HCT116 (cell line): Measurements from ENCODE around the gene KIAA1549. TPM values are rescaled to one million over a fixed set of nuclear protein-coding genes. Genes with fewer than 3 reads are reported as not detected.

ENCODE experiments used
- ATAC-seq: fragments of 200-7000 bp; cut with Tn5 transposase; 2 replicates; pipeline ENCODE4 v1.9.1; 2020; ENCODE audit warnings: mild to moderate bottlenecking, moderate library complexity
- BruUV-seq: library from RNA; stranded (reverse); fragments of 400-500 nt; replicated peaks from 2 replicates; lab custom pipeline; 2021; lab: Mats Ljungman, UMichigan
- CTCF ChIA-PET: fragments of 300-600 bp; sonication (Branson Sonifier 250); formaldehyde crosslinking; loops from one replicate; lab custom pipeline; 2021; ENCODE audit warnings: antibody characterized with exemption; lab: Charles Lee
- POLR2A ChIA-PET: fragments of 300-600, 350-600 bp; sonication (Branson Sonifier 250); formaldehyde crosslinking; loops from one replicate; lab custom pipeline; 2021; ENCODE audit warnings: antibody characterized with exemption; lab: Charles Lee
- RAD21 ChIA-PET, 2 experiments: fragments of 300-600 bp; sonication (Branson Sonifier 250); formaldehyde crosslinking; loops; one replicate each; lab custom pipeline; 2023; ENCODE audit warnings: low total read pairs in 2 of 2; ENCODE audit not compliant: uncharacterized antibody in 2 of 2, unreplicated experiment in 2 of 2, low non-redundant PET in 1 of 2; lab: Charles Lee
- DNase-seq: peaks from one replicate; pipeline ENCODE4 v3.0.0-alpha.2; 2010; ENCODE audit warnings: low read depth, low spot score
- H2AFZ ChIP-seq: fragments of 200-600 bp; shearing (Covaris generic), sonication (generic); 2 replicates; pipeline ENCODE4 v1.6.1; 2017; ENCODE audit warnings: low read depth, mixed run types, mixed read lengths, antibody characterized with exemption, low read length; ENCODE audit not compliant: poor library complexity, severe bottlenecking
- H3K27ac ChIP-seq: 2 replicates; pipeline ENCODE4 v1.5.1; 2012; ENCODE audit warnings: low read depth, low read length
- H3K27me3 ChIP-seq: fragments of 200-600 bp; sonication (generic); 2 replicates; pipeline ENCODE4 v1.6.1; 2016; ENCODE audit warnings: mixed run types, low read length, mixed read lengths; ENCODE audit not compliant: insufficient read depth
- H3K36me3 ChIP-seq, 2 experiments: fragments of 200-500 bp in 1 of 2; fragments of 200-600 bp in 1 of 2; sonication (Bioruptor generic) in 1 of 2; sonication (generic) in 1 of 2; 2 replicates each; pipeline versions ENCODE4 v1.5.1 to v1.6.1; 2014 to 2016; ENCODE audit warnings: low read length in 2 of 2, inconsistent platforms in 1 of 2, mixed read lengths in 1 of 2, mixed run types in 1 of 2; ENCODE audit not compliant: insufficient read depth in 2 of 2, control insufficient read depth in 1 of 2
- H3K4me1 ChIP-seq, 2 experiments: fragments of 200-600 bp in 1 of 2; sonication (generic) in 1 of 2; 2 replicates each; pipeline versions ENCODE4 v1.5.1 to v1.6.1; 2012 to 2017; ENCODE audit warnings: low read length in 2 of 2, inconsistent platforms in 1 of 2, mild to moderate bottlenecking in 1 of 2, mixed read lengths in 1 of 2, mixed run types in 1 of 2, moderate library complexity in 1 of 2; ENCODE audit not compliant: insufficient read depth in 2 of 2, control insufficient read depth in 1 of 2
- H3K4me2 ChIP-seq: fragments of 200-600 bp; sonication (generic); 2 replicates; pipeline ENCODE4 v1.6.1; 2017; ENCODE audit warnings: mixed run types, low read length, mixed read lengths
- H3K4me3 ChIP-seq, 2 experiments: fragments of 200-600 bp in 1 of 2; sonication (generic) in 1 of 2; replicated peaks in 1 of 2; 2 replicates each; pipeline ENCODE4 v1.5.1; 2011 to 2016; ENCODE audit warnings: low read length in 2 of 2, control low read depth in 1 of 2, low read depth in 1 of 2, mild to moderate bottlenecking in 1 of 2, mixed read lengths in 1 of 2, mixed run types in 1 of 2
- H3K79me2 ChIP-seq: fragments of 200-600 bp; sonication (generic); 2 replicates; pipeline ENCODE4 v1.6.1; 2017; ENCODE audit warnings: mild to moderate bottlenecking, mixed run types, low read length, moderate library complexity, mixed read lengths; ENCODE audit not compliant: insufficient read depth
- H3K9ac ChIP-seq: fragments of 200-600 bp; sonication (generic); 2 replicates; pipeline ENCODE4 v1.6.1; 2016; ENCODE audit warnings: low read length, mixed read lengths
- H3K9me2 ChIP-seq: fragments of 200-600 bp; sonication (generic), shearing (Covaris generic); 2 replicates; pipeline ENCODE4 v1.6.1; 2017; ENCODE audit warnings: mixed run types, mild to moderate bottlenecking, moderate library complexity; ENCODE audit not compliant: insufficient read depth
- H3K9me3 ChIP-seq, 2 experiments: fragments of 200-500 bp in 1 of 2; fragments of 200-600 bp in 1 of 2; sonication (Bioruptor generic) in 1 of 2; sonication (generic) in 1 of 2; 2 replicates each; pipeline ENCODE4 v1.6.1; 2014 to 2017; ENCODE audit warnings: low read length in 2 of 2, mixed read lengths in 2 of 2, inconsistent platforms in 1 of 2, low read depth in 1 of 2, mild to moderate bottlenecking in 1 of 2, mixed run types in 1 of 2, moderate library complexity in 1 of 2; ENCODE audit not compliant: control insufficient read depth in 1 of 2, insufficient read depth in 1 of 2
- H4K20me1 ChIP-seq: fragments of 200-600 bp; sonication (generic), shearing (Covaris generic); 2 replicates; pipeline ENCODE4 v1.6.1; 2017; ENCODE audit warnings: mixed run types, mild to moderate bottlenecking, moderate library complexity; ENCODE audit not compliant: insufficient read depth
- CEBPB ChIP-seq: IDR thresholded peaks from 2 replicates; pipeline ENCODE4 v1.6.1; 2012; ENCODE audit warnings: low read depth
- EZH2 ChIP-seq: fragments of 200-600 bp; sonication (generic); IDR thresholded peaks from 2 replicates; pipeline ENCODE4 v1.6.1; 2017; ENCODE audit warnings: antibody characterized with exemption, mixed run types
- POLR2A ChIP-seq: IDR thresholded peaks from 2 replicates; pipeline ENCODE4 v1.7.0; 2011; ENCODE audit warnings: borderline replicate concordance; ENCODE audit not compliant: insufficient read depth, insufficient read length; ENCODE audit errors: extremely low read depth
- POLR2AphosphoS5 ChIP-seq: IDR thresholded peaks from 2 replicates; pipeline ENCODE4 v1.6.1; 2011; ENCODE audit warnings: mild to moderate bottlenecking, low read depth, low read length, moderate library complexity
- RAD21 ChIP-seq: IDR thresholded peaks from 2 replicates; pipeline ENCODE4 v1.6.1; 2012; ENCODE audit warnings: low read depth, mild to moderate bottlenecking
- SRF ChIP-seq: IDR thresholded peaks from 2 replicates; pipeline ENCODE4 v1.6.1; 2012; ENCODE audit warnings: low read depth
- TCF7L2 ChIP-seq: IDR thresholded peaks from 2 replicates; pipeline ENCODE4 v1.7.0; 2011; ENCODE audit warnings: borderline replicate concordance, inconsistent platforms; ENCODE audit not compliant: insufficient read depth, insufficient read length; ENCODE audit errors: extremely low read depth
- ZFX ChIP-seq: fragments of 450-650 bp; IDR thresholded peaks from 2 replicates; pipeline ENCODE4 v1.6.1; 2017
- ZNF274 ChIP-seq: fragments of 200-500 bp; sonication (Bioruptor generic); IDR thresholded peaks from 2 replicates; pipeline ENCODE4 v1.6.1; 2014; ENCODE audit warnings: mild to moderate bottlenecking, low read depth, low read length, inconsistent platforms
- intact Hi-C: fragments of 100-400 bp; cut with micrococcal nuclease; formaldehyde crosslinking; loops from 2 replicates; pipeline ENCODE4 v1.10.0; 2022
- total RNA-seq: library from RNA; stranded (reverse); gene quantifications from one replicate; pipeline ENCODE4 v1.2.1, GENCODE V29; 2021; ENCODE audit not compliant: unreplicated experiment
- TF ChIP-seq, protein P1 (sequence below), 3 experiments: fragments of 200-600 bp in 1 of 3; sonication (generic) in 1 of 3; IDR thresholded peaks in 2 of 3; conservative IDR thresholded peaks in 1 of 3; 2 replicates each; pipeline ENCODE4 v1.5.1; 2012 to 2017; ENCODE audit warnings: low read depth in 2 of 3, low read length in 2 of 3, antibody characterized with exemption in 1 of 3, borderline replicate concordance in 1 of 3, control low read depth in 1 of 3, mild to moderate bottlenecking in 1 of 3, mixed read lengths in 1 of 3, mixed run types in 1 of 3, moderate library complexity in 1 of 3; ENCODE audit not compliant: insufficient read depth in 1 of 3
- TF ChIP-seq, protein P2 (sequence below): IDR thresholded peaks from 2 replicates; pipeline ENCODE4 v1.6.1; 2011; ENCODE audit warnings: mild to moderate bottlenecking, low read length, moderate library complexity; ENCODE audit not compliant: insufficient replicate concordance; ENCODE audit errors: extremely low read depth
- TF ChIP-seq, protein P3 (sequence below): IDR thresholded peaks from 2 replicates; pipeline ENCODE4 v1.6.1; 2012; ENCODE audit warnings: low read depth

The KIAA1549 gene
- total RNA-seq, 1 experiment from 2014 or later, result 3.9 TPM

DNA sequence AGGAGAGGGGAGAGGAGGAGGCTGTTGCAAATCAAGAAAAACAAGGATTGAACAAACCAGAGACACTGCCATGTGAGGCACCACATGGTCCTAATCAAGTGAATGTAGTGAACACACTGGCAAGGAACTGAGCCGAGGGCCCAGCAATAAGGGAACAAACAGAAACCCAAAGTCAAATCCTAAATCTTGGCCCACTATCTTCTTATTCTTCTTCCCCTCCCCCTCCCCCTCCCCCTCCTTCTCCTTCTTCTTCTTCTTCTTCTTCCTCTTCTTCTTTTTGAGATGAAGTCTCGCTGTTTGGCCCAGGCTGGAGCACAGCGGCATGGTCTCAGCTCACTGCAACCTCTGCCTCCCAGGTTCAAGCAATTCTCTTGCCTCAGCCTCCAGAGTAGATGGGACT lies 24.0 kb downstream of the KIAA1549 start (continued):
- no peak for TF ChIP-seq ZNF274
- no peak for TF ChIP-seq TCF7L2
- TF ChIP-seq, all 23 proteins: peak for 0

DNA sequence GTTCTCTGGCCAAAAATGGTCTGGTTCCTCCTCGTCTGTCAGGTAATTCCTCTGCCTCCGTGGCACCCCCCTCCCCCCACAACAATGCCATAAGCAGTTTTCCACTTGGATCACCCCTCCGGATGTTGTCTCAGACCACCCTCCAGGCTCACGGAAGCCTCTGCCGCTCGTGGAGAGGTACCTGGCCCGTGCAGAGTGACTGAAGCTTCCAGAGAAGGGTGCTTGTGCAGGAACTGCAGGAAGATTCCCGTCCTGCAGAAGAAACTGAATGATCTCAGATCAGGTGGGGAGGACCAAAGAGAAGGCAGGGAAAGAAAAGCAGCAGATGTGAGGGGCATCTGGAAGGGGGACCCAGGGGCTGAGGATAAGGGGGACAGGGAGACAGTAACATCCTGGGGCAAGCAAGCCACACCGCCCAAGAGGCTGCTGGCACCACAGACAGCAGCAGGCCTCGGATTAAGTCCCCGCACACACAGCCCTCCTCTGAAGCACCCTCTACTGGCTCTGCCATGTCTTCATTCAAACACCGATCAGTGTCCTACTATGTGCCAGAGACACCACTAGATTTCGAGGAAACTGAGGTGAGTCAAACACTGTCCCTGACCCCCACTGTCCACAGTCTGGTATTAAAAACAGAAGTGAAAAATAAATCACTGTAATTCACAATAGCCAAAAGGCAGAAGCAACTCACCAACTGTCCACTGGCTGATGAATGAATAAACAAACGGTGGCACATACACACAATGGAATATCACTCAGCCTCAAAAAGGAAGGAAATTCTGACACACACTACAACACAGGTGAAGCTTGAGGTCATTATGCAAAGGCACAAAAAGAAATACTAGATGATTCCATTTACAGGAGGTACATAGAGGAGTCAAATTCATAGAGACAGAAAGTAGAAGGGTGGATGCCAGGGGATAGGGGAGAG lies 26.4 kb downstream of the KIAA1549 start:
- RAD21 ChIA-PET, result no interaction called here
- Histone ChIP-seq H3K4me2 (no peak overlapping the region), H3K9me2 (no peaks in the 10 kb centered on the region), H4K20me1 (no peaks in the 10 kb centered on the region), H3K27me3 (no peaks in the 10 kb centered on the region), H3K27ac (no peak overlapping the region), H3K79me2 (no peaks in the 10 kb centered on the region; the same call in 1 of the 2 replicates), H3K4me3 (no peak overlapping the region), H3K9me3 (no peaks in the 10 kb centered on the region), H3K9ac (no peak overlapping the region), H2AFZ (no peak overlapping the region), H3K36me3 (no peaks in the 10 kb centered on the region), H3K4me1 (no peaks in the 10 kb centered on the region)
- no peak for TF ChIP-seq CEBPB
- TF ChIP-seq, protein P1, sequence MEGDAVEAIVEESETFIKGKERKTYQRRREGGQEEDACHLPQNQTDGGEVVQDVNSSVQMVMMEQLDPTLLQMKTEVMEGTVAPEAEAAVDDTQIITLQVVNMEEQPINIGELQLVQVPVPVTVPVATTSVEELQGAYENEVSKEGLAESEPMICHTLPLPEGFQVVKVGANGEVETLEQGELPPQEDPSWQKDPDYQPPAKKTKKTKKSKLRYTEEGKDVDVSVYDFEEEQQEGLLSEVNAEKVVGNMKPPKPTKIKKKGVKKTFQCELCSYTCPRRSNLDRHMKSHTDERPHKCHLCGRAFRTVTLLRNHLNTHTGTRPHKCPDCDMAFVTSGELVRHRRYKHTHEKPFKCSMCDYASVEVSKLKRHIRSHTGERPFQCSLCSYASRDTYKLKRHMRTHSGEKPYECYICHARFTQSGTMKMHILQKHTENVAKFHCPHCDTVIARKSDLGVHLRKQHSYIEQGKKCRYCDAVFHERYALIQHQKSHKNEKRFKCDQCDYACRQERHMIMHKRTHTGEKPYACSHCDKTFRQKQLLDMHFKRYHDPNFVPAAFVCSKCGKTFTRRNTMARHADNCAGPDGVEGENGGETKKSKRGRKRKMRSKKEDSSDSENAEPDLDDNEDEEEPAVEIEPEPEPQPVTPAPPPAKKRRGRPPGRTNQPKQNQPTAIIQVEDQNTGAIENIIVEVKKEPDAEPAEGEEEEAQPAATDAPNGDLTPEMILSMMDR (IDR thresholded peaks at IDR 0.05 in 2 of 3, conservative IDR thresholded peaks at IDR 0.05 in 1 of 3; ENCODE audit: borderline replicate concordance in 1 of 3, insufficient read depth in 1 of 3, low read depth in 2 of 3, low read length in 2 of 3), result no peak
- no peak for TF ChIP-seq ZFX
- TF ChIP-seq, protein P2, sequence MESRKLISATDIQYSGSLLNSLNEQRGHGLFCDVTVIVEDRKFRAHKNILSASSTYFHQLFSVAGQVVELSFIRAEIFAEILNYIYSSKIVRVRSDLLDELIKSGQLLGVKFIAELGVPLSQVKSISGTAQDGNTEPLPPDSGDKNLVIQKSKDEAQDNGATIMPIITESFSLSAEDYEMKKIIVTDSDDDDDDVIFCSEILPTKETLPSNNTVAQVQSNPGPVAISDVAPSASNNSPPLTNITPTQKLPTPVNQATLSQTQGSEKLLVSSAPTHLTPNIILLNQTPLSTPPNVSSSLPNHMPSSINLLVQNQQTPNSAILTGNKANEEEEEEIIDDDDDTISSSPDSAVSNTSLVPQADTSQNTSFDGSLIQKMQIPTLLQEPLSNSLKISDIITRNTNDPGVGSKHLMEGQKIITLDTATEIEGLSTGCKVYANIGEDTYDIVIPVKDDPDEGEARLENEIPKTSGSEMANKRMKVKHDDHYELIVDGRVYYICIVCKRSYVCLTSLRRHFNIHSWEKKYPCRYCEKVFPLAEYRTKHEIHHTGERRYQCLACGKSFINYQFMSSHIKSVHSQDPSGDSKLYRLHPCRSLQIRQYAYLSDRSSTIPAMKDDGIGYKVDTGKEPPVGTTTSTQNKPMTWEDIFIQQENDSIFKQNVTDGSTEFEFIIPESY, result no peak
- no peak for TF ChIP-seq RAD21
- TF ChIP-seq SRF, result no peak
- TF ChIP-seq, protein P3, sequence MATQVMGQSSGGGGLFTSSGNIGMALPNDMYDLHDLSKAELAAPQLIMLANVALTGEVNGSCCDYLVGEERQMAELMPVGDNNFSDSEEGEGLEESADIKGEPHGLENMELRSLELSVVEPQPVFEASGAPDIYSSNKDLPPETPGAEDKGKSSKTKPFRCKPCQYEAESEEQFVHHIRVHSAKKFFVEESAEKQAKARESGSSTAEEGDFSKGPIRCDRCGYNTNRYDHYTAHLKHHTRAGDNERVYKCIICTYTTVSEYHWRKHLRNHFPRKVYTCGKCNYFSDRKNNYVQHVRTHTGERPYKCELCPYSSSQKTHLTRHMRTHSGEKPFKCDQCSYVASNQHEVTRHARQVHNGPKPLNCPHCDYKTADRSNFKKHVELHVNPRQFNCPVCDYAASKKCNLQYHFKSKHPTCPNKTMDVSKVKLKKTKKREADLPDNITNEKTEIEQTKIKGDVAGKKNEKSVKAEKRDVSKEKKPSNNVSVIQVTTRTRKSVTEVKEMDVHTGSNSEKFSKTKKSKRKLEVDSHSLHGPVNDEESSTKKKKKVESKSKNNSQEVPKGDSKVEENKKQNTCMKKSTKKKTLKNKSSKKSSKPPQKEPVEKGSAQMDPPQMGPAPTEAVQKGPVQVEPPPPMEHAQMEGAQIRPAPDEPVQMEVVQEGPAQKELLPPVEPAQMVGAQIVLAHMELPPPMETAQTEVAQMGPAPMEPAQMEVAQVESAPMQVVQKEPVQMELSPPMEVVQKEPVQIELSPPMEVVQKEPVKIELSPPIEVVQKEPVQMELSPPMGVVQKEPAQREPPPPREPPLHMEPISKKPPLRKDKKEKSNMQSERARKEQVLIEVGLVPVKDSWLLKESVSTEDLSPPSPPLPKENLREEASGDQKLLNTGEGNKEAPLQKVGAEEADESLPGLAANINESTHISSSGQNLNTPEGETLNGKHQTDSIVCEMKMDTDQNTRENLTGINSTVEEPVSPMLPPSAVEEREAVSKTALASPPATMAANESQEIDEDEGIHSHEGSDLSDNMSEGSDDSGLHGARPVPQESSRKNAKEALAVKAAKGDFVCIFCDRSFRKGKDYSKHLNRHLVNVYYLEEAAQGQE, result no peak
- TF ChIP-seq POLR2A, result no peak
- TF ChIP-seq POLR2AphosphoS5, result no peak
- no peak for TF ChIP-seq EZH2
- ATAC-seq (no peak), DNase-seq (no peak)
- intact Hi-C loops, result no loop called here
- no TSS peak for BruUV-seq
- CTCF ChIA-PET, result no interaction called here
- POLR2A ChIA-PET, result no interaction called here
